Right hindlimb (tissue), 1 donor: ENCODE measurements around the gene MAP3K2.

Source experiments
- DNase-seq: peaks from one replicate; pipeline ENCODE4 v3.0.0-alpha.2; 2018

The MAP3K2 gene

DNA sequence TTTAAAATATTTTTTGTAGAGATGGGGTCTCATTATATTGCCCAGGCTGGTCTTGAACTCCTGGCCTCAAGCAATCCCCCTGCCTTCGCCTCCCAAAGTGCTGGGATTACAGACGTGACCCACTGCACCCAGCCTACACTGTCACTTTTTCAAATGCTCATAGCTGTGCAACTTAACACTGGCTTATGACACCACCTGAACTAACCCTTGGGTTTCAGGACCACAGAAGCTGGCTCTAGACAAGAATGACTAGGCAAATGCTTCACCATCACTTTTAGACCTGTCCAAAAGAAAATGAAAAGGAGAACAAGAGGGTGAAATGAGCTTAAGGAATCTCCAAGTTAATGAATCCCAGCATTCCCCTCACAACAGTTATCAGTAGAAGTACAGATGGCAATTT, 107.1 kb downstream of the MAP3K2 start:
- DNase-seq = no peak

GRCh38 chr2:127279781-127280180, 108.0 kb downstream of the MAP3K2 start:
- DNase-seq = no peak

GRCh38 chr2:127278959-127279358, 108.8 kb downstream of the MAP3K2 start:
- no peak for DNase-seq

DNA sequence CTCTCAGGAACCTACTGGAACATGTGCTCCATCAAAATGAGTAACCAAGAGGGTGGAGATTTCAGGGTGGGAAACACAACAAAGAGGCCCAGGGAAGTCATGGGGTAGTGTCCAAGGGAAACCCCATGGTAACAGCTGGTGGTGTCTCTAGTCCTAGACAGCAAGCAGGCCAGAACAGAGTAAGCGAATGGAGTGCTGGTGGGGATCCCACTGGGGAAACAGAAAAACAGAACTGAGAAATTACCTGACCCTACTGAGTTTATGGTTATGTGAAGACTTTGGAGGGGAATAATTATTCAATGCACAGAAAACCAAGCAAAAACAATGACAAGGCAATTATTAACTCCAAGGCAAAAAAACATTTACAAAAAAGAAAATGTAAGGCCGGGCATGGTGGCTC, 110.7 kb downstream of the MAP3K2 start:
- no peak for DNase-seq

DNA sequence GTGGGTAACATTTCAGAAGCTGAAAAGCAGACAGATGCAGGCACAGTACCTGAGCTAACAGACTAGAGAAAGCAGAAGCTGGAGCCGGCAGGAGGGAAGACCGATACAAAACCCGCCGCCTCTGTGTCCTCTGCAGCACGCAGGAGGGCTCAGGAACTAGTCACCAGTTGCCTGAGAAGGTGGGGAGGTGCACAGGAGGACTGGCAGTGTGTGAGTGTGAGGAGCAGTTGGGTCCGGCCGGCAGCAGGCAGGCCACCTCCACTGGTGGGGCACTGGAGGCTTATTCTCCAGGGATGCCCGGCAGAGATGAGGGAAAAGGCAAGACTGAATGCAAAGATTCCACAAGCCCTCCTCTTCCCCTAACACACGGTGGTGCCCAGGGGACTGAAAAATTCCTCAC, 112.0 kb downstream of the MAP3K2 start:
- no peak for DNase-seq

- DNase-seq = no peak
These were observed 112.4 kb downstream of the MAP3K2 start for GRCh38 chr2:127275356-127275755.

GRCh38 chr2:127270663-127271062, 117.1 kb downstream of the MAP3K2 start:
- no peak for DNase-seq

- DNase-seq = no peak
These were observed 125.9 kb downstream of the MAP3K2 start for GRCh38 chr2:127261804-127262406.

GRCh38 chr2:127259355-127259754, 128.4 kb downstream of the MAP3K2 start:
- no peak for DNase-seq

DNA sequence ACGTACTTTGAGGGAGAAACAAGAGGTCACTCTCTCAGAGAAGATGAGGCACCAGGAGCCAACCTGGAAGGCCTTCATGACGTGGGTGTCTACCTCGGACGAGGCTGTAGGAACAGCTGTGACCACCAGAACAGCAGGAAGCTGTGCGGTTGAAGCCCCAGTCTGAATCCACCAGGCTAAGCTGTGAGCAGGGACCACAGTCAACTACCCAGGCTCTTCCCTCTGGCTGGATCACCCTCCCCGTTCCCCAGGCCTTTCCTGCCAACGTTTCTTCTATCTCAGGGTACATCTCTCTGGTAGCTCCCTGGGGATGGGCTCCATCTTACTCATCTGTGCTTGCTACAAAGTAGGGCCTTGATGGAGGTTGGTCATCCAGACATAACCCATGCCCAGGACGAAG, 130.9 kb downstream of the MAP3K2 start:
- no peak for DNase-seq

GRCh38 chr2:127256381-127256780, 131.4 kb downstream of the MAP3K2 start:
- no peak for DNase-seq

GRCh38 chr2:127255721-127256120, 132.1 kb downstream of the MAP3K2 start:
- no peak for DNase-seq

- peak; percentile 78 for DNase-seq
These were observed 132.6 kb downstream of the MAP3K2 start for GRCh38 chr2:127255146-127255545.

GRCh38 chr2:127254386-127254981, 133.3 kb downstream of the MAP3K2 start:
- DNase-seq = no peak
